IMR-90 (cell line): ENCODE results near the gene CRAMP1.

Experiments
- CEBPB ChIP-seq: IDR thresholded peaks from 2 replicates; pipeline ENCODE4 v1.6.1; 2012; ENCODE audit warnings: low read depth, low read length, improper control_type of control experiment
- CHD1 ChIP-seq: IDR thresholded peaks from 2 replicates; pipeline ENCODE4 v1.6.1; 2012; ENCODE audit warnings: low read depth, low read length, improper control_type of control experiment
- MAFK ChIP-seq: IDR thresholded peaks from 2 replicates; pipeline ENCODE4 v1.6.1; 2012; ENCODE audit warnings: low read depth, low read length, improper control_type of control experiment
- MAZ ChIP-seq: IDR thresholded peaks from 2 replicates; pipeline ENCODE4 v1.6.1; 2012; ENCODE audit warnings: low read depth, mild to moderate bottlenecking, low read length, improper control_type of control experiment, moderate library complexity, borderline replicate concordance
- POLR2A ChIP-seq: IDR thresholded peaks from 2 replicates; pipeline ENCODE4 v1.6.1; 2012; ENCODE audit warnings: mild to moderate bottlenecking, low read depth, low read length
- RAD21 ChIP-seq: IDR thresholded peaks from 2 replicates; pipeline ENCODE4 v1.6.1; 2012; ENCODE audit warnings: low read length, improper control_type of control experiment
- RCOR1 ChIP-seq: IDR thresholded peaks from 2 replicates; pipeline ENCODE4 v1.6.1; 2012; ENCODE audit warnings: mild to moderate bottlenecking, low read length, improper control_type of control experiment; ENCODE audit not compliant: insufficient replicate concordance
- TF ChIP-seq, protein P1 (sequence below): conservative IDR thresholded peaks from 2 replicates; pipeline ENCODE4 v1.5.1; 2012; ENCODE audit warnings: mild to moderate bottlenecking, low read depth, low read length, improper control_type of control experiment
- TF ChIP-seq, protein P2 (sequence below): fragments of 150-350 bp; IDR thresholded peaks from 2 replicates; pipeline ENCODE4 v1.6.1; 2017; ENCODE audit warnings: mild to moderate bottlenecking, antibody characterized with exemption, low read length, low read depth

DNA sequence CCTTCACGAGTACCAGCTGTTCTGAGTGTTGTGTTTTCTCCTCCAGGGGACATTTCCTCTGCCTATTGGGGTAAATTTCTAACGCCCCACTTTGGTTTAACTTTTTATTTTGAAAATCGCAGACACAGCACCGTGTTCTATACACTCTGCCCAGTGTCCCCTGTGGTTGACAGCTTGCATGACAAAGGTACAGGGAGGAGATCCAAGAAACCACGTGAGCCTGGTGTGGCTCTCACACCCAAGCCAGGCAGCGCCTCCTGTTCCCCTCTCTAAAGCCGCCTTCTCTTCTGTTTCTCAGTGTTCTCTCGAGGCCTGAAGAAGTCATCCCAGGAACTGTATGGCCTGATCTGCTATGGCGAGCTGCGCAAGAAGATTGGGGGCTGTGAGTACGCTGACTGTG is 25.4 kb downstream of the CRAMP1 start:
- TF ChIP-seq RCOR1 (no peak), POLR2A (no peak), MAFK (no peak), MAZ (no peak), CHD1 (no peak), CEBPB (no peak), RAD21 (no peak)
- TF ChIP-seq, protein P1, sequence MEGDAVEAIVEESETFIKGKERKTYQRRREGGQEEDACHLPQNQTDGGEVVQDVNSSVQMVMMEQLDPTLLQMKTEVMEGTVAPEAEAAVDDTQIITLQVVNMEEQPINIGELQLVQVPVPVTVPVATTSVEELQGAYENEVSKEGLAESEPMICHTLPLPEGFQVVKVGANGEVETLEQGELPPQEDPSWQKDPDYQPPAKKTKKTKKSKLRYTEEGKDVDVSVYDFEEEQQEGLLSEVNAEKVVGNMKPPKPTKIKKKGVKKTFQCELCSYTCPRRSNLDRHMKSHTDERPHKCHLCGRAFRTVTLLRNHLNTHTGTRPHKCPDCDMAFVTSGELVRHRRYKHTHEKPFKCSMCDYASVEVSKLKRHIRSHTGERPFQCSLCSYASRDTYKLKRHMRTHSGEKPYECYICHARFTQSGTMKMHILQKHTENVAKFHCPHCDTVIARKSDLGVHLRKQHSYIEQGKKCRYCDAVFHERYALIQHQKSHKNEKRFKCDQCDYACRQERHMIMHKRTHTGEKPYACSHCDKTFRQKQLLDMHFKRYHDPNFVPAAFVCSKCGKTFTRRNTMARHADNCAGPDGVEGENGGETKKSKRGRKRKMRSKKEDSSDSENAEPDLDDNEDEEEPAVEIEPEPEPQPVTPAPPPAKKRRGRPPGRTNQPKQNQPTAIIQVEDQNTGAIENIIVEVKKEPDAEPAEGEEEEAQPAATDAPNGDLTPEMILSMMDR, result no peak
- TF ChIP-seq, protein P2, sequence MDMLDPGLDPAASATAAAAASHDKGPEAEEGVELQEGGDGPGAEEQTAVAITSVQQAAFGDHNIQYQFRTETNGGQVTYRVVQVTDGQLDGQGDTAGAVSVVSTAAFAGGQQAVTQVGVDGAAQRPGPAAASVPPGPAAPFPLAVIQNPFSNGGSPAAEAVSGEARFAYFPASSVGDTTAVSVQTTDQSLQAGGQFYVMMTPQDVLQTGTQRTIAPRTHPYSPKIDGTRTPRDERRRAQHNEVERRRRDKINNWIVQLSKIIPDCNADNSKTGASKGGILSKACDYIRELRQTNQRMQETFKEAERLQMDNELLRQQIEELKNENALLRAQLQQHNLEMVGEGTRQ, result no peak
